Lung microvascular endothelial cell (primary cell): ENCODE data around the gene HERC4. TPM values are rescaled to one million over a fixed set of nuclear protein-coding genes. Genes with fewer than 3 reads are reported as not detected.
"Not testable (repeated sequence)": the region's sequence is repeated elsewhere in the genome, so short reads cannot be mapped to it uniquely, and the experiment has no call there.

Experiments used
- DNase-seq, 2 donors: peaks; one replicate each; pipeline versions ENCODE4 v3.0.0 to v3.0.0-alpha.2; 2010; ENCODE audit warnings: low read depth in 2 of 2
- total RNA-seq: library from RNA; depleted of rRNA; stranded (reverse); fragments of >200 nt; gene quantifications from 2 replicates; pipeline ENCODE4 v1.2.1, GENCODE V29; 2014

The HERC4 gene
- total RNA-seq, 1 donor from 2014 or later, result 35.1 TPM

- DNase-seq, result peak in 1 of 2 donors; percentile 3
Measured at GRCh38 chr10:67883710-67884312, 191.3 kb downstream of the HERC4 start.

GRCh38 chr10:67878133-67878532 is 196.9 kb downstream of the HERC4 start:
- no peak for DNase-seq

GRCh38 chr10:67877421-67877820 is 197.7 kb downstream of the HERC4 start:
- not testable (repeated sequence) for DNase-seq

GRCh38 chr10:67875340-67876238 is 199.5 kb downstream of the HERC4 start:
- no peak for DNase-seq

Other genes with a start within 250 kb of the HERC4 start
- 4.1 and 6.3 TPM in 2 replicates for gene DNAJC12, start 237.1 kb downstream of the HERC4 start, total RNA-seq
- gene SIRT1, start 190.6 kb downstream of the HERC4 start, total RNA-seq, result 6.3 and 8.7 TPM in 2 replicates
- gene MYPN, start 34.2 kb upstream of the HERC4 start, total RNA-seq, result not detected in 2 replicates
- gene ATOH7, start 156.8 kb upstream of the HERC4 start, total RNA-seq, result not detected in 2 replicates